GDM1 (cell line): ENCODE data around the gene CDC42BPB.

Experiments used
- DNase-seq: peaks from one replicate; lab custom pipeline; 2025; lab: John Stamatoyannopoulos, UW

The CDC42BPB gene

DNA sequence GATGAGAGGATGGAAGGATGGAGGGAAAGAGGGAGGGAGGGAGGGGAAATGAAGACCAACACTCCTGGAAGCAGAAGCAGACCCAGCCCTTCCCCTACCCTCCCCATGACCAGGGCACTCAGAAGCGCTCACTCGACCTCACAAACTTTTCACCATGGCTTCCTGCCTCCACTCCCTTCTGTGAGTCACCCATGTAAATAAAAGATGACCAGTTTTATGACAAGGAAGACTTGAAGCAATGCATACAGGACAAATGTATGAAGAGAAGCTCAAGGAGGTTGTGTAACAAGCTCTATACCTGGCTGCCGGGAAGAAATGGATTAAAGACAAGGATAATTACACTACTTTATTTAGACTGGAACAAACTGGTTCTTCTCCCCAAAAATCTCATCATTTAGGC is 63.8 kb downstream of the CDC42BPB start:
- DNase-seq = no peak

- no peak for DNase-seq
Observed at GRCh38 chr14:102991376-102991775, 66.0 kb downstream of the CDC42BPB start.

DNA sequence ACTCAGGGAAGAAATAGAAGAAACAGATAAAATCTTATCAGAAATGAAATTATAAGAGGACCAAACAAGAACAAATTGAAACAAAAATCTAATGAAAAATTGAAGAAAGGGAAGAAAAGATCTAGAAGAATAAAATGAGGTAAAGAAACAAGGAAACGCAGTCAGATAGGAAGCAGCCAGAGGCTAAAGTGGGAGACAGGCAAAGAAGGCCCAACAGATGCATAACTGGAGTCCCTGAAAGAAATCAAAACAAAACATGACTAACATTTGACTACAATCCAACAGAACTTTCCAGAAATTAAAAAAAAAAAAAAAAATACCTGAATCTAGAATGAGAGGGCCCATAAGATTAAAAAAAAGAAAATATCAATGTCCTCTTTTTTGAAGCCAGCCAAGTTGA is 69.3 kb downstream of the CDC42BPB start:
- DNase-seq = no peak

GRCh38 chr14:102986810-102987579 is 70.4 kb downstream of the CDC42BPB start:
- no peak for DNase-seq

GRCh38 chr14:102985665-102986064 is 71.7 kb downstream of the CDC42BPB start:
- no peak for DNase-seq

DNA sequence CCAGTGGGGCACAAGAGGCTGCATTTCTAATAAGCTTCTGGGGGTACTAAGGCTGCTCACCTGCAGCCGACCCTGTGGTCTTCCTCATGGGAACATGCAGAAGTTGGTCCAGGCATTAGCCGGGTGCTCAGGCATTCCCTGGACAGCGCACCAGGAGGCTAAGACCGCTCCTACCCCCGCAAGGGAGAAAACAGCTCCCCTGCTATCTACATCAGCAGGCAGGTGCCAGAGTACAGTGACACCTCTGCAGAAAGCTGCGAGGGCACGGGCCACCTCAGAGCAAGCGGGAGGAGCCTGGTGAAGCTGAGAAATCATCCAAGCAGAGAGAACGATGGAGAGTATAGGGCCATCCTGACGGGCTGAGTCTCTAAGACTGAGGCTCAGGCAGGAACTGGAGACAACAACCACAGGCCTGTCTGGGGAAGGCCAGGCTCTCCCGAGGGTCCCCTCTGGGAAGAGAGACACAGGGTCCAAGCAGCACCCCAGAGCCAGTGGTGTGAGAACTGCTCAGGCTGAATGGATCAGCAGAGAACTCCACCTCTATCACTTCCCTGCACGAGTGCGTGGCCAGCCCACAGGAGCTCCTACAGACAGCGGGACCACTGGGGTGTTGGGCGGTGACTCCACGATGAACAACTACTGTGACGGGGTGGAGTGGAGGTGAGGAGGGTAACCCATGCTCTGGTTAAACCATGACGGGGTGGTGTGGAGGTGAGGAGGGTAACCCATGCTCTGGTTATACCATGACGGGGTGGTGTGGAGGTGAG is 72.8 kb downstream of the CDC42BPB start:
- DNase-seq = no peak

DNA sequence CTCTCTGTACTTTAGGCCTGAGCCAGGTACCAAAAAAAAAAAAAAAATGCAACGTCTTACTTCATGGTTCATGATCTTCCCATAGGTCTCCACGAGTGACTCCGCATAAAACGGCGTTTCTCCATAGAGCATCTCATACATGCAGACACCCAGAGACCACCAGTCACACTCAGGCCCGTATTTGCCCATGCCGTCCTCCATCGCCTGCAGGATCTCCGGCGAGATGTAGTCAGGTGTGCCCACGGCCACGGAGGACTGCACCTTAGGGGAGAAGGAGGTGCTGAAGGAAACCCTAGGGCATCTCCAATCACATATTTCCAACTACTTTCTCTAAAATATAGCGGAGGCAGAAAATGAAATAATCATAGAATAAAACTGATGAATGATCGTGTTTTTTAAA is 73.9 kb downstream of the CDC42BPB start:
- DNase-seq = no peak

- no peak for DNase-seq
Observed at GRCh38 chr14:102982852-102983470, 74.4 kb downstream of the CDC42BPB start.

GRCh38 chr14:102980409-102980810 is 76.9 kb downstream of the CDC42BPB start:
- DNase-seq = no peak

DNA sequence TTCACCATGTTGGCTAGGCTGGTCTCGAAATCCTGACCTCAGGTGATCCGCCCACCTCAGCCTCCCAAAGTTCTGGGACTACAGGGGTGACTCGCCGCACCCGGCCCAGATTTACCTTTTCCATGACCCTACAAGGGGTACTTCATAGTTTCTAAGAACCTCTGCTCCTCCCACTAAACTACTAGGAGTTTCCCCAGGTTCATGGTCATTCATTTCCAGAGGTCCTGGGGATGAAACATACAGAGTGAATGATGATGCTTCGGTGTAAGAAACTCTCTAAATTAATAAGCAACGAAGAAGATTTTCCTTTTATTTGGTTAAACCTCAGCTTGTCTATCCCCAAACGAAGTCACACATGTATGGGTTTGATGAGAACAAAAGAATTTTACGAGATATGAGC is 77.9 kb downstream of the CDC42BPB start:
- DNase-seq = no peak

GRCh38 chr14:102977475-102977874 is 79.9 kb downstream of the CDC42BPB start:
- no peak for DNase-seq

DNA sequence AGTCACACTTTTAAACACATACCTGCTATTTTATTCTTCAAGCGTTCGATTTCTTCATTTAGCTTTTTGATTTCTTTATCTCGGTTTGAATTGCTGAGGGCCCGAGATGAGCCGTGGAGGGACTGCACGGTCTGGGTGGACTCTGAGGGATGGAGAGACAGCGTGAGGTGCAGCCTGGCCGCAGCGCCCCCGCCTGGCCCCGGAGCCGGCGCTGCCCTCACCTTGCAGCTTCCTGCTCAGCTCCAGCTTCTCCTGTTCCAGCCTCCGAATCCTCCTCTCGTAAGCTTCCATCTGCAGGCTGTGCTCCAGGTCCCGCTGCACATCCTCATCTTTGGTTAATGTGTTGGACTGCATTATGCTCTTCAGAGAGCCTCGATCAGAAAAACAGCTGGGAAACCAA is 81.7 kb downstream of the CDC42BPB start:
- no peak for DNase-seq

DNA sequence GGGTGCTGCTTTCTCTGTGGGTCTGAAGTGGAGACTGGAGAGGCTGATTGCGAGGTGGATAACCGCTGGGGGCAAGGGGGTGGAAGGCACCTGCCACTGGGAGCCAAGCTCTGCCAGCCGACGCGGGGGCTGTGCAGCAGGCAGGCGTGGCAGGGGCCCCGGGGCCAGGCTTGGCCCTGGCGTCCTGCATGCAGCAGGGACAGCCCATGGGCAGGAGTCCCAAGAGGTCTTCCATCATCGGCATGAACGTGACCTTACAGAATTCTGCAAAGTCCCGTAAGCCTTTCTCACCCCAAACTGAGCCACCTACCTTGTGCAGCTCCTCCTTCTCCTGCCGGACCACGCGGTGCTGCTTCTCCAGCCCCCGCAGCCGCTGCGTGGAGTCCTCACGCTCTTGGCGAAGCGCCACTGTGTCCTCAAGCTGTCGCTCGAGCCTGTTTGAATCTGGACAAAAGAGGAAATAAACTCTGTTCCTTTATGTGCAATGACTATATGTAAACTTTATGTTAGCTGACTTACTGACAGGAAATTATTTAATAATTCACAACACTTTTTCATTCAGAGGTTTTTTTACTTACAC is 83.6 kb downstream of the CDC42BPB start:
- peak; percentile 17 for DNase-seq

GRCh38 chr14:102971836-102972606 is 85.3 kb downstream of the CDC42BPB start:
- no peak for DNase-seq

- DNase-seq = no peak
Observed at GRCh38 chr14:102971314-102971713, 86.0 kb downstream of the CDC42BPB start.

GRCh38 chr14:102970496-102970895 is 86.9 kb downstream of the CDC42BPB start:
- no peak for DNase-seq

DNA sequence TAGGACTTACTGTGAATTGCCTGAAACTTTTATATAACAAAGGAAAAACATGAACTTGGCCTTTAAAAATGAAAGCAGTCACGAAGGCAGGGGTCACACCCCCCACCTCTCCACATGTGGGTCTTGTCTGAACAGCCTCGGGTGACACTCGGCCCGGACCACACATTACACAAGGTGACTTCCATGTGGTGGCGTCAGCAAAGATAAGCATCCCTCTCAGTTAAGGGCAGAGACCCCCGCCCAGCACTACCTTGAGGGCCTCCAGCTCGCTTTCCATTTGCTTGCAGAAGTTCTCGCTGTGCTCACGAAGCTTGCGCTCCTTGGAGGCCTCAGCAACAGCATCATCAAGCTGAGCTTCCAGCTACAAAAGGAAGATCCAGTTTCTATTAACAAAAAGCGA is 87.4 kb downstream of the CDC42BPB start:
- no peak for DNase-seq

DNA sequence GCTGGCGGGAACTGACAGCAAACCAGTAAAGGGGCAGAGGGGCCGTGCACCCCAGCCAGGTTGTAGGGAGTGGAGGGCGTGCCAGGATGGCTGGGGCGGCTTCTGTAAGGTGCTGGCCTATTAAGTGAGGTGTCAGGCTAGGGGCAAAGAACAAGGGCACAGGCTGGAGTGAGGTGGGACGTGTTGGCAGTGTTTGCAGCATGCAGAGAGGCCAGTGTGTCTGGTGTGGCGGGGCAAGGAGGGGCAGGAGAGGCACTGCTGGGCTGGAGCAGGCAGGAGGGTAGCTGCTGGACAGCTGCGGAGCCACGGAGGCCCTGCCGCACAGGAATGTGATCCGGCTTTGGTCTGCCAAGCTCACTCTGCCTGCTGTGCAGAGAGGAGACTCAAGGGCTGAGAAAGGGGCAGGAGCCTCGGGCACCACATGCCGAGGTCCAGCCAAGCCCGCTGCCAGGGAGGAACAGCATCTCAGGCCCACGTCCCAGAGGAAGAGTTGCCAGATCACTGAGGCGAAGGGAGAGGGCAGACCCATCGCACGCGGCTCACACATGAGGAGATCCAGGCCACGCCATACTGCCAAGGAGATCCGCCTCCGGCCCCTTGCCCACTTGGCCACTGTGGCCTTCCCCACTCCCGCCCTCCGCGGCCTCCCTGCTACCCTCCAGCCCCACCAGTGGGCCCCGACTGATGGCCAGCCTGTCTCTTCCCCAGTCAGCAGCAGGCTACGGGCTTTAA is 88.1 kb downstream of the CDC42BPB start:
- DNase-seq = no peak

DNA sequence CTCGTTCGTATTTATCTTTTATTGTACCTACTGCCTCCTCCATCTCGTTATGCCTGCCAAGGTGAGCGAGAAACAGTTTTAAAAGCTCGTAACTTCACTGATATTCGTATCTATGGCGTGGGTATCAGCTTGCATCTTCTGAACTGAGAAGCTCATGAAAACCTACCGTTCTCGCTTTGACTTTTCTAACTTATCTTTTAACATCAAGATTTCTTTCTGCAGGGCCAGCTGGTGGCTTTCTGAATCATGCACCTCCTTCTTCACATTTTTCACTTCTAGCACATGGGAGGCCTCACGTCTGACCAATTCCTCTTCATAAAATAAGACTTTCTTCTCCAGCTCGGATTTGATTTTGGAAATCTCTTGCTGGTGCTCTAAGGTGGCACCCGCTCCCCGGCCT is 89.0 kb downstream of the CDC42BPB start:
- no peak for DNase-seq

- DNase-seq = no peak
Observed at GRCh38 chr14:102967506-102967795, 89.9 kb downstream of the CDC42BPB start.
